Activated T-helper 1 cell treated with anti-CD3 and anti-CD28 coated beads, Interleukin-12 subunit alpha, Interleukin-12 subunit beta, Interleukin-2, Interleukin-4 antibody, amounts not matched to agents 30 ng/mL and 10 ng/mL and 1 ng/mL, durations not matched to agents 14 hours and 24 hours and 36 hours (primary cell): ENCODE data around the gene PRM1. TPM values are rescaled to one million over a fixed set of nuclear protein-coding genes. Genes with fewer than 3 reads are reported as not detected.

Experiments used
- DNase-seq: peaks from one replicate; pipeline ENCODE4 v3.0.0; 2021; ENCODE audit warnings: low spot score
- H3K27ac Mint-ChIP-seq: one replicate; pipeline ENCODE4 v1.8.0; 2021; ENCODE audit warnings: mild to moderate bottlenecking, mixed read lengths
- H3K27me3 Mint-ChIP-seq: one replicate; pipeline ENCODE4 v1.8.0; 2022; ENCODE audit warnings: mild to moderate bottlenecking, moderate library complexity, mixed read lengths; ENCODE audit not compliant: insufficient read depth
- H3K36me3 Mint-ChIP-seq: one replicate; pipeline ENCODE4 v1.8.0; 2021; ENCODE audit warnings: low read depth, mixed read lengths
- H3K4me1 Mint-ChIP-seq: one replicate; pipeline ENCODE4 v1.8.0; 2021; ENCODE audit warnings: low read depth, mixed read lengths
- H3K4me3 Mint-ChIP-seq: one replicate; pipeline ENCODE4 v1.8.0; 2021; ENCODE audit warnings: mild to moderate bottlenecking, moderate library complexity, mixed read lengths
- H3K9me3 Mint-ChIP-seq: one replicate; pipeline ENCODE4 v1.8.0; 2021; ENCODE audit warnings: mixed read lengths
- intact Hi-C: fragments of 100-400 bp; cut with micrococcal nuclease; formaldehyde crosslinking; loops from one replicate; pipeline ENCODE4 v1.15.1; 2024
- total RNA-seq: library from RNA; stranded (reverse); gene quantifications from 2 replicates; pipeline ENCODE4 v1.2.3, GENCODE V29; 2022

The PRM1 gene
- total RNA-seq, 1 donor from 2014 or later, result not detected

DNA sequence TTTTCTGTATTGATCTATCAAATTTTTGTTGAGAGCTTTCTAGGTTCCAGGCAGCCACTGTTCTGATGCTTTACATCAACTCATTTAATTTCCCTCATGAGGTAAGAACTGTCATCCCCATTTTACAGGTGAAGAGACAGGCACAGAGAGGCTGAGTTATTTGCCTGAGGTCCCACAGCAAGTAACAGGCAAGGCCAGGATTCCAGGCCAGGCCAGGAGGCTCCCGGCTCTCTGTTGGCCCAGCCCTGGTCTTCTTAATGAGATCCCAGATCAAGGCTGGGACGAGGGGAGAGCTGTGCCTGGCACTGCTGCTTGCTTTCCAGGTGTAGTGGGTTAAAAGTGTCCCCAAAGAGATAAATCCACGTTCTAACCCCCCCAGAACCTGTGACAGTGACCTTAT, 41.7 kb upstream of the PRM1 start:
- no peaks in the 10 kb centered on the region for H3K36me3 Mint-ChIP-seq
- peak overlapping the region; percentile 22 for H3K27ac Mint-ChIP-seq
- intact Hi-C loops, result no loop called here
- peaks cover 38% of the 10 kb centered on the region for H3K4me1 Mint-ChIP-seq
- peaks cover 10% of the 10 kb centered on the region for H3K9me3 Mint-ChIP-seq
- no peaks in the 10 kb centered on the region for H3K27me3 Mint-ChIP-seq
- H3K4me3 Mint-ChIP-seq, result no peak overlapping the region
- DNase-seq, result no peak

DNA sequence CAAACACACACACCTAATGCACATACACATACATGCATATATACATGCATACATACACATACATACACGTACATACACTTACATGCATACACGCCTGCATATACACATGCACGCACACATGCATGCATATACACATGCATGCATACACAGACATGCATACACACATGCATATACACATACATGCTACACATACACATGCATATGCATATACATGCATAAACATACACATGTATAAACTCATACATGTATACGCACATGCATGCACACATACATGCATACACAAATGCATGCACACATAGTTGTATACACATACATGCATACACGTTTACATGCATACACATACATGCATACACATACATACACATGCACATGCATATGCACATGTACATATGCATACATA, 40.5 kb upstream of the PRM1 start:
- H3K27ac Mint-ChIP-seq, result no peak overlapping the region
- no peak overlapping the region for H3K4me3 Mint-ChIP-seq
- no peaks in the 10 kb centered on the region for H3K36me3 Mint-ChIP-seq
- no peak for DNase-seq
- no peaks in the 10 kb centered on the region for H3K27me3 Mint-ChIP-seq
- intact Hi-C loops, result no loop called here
- H3K9me3 Mint-ChIP-seq, result no peaks in the 10 kb centered on the region
- H3K4me1 Mint-ChIP-seq, result peaks cover 28% of the 10 kb centered on the region

DNA sequence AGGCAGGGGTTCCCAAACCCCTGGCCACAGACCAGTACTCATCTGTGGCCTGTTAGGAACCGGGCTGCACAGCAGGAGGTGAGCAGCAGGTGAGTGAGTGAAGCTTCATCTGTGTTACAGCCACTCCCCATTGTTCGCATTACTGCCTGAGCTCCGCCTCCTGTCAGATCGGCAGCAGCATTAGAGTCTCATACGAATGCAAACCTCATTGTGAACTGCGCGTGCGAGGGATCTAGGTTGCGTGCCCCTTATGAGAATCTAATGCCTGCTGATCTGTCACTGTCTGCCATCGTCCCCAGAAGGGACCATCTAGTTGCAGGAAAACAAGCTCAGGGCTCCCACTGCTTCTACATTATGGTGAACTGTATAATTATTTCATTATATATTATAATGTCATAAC, 39.0 kb upstream of the PRM1 start:
- H3K27me3 Mint-ChIP-seq, result no peaks in the 10 kb centered on the region
- H3K4me1 Mint-ChIP-seq, result peaks cover 23% of the 10 kb centered on the region
- H3K9me3 Mint-ChIP-seq, result no peaks in the 10 kb centered on the region
- intact Hi-C loops, result no loop called here
- H3K4me3 Mint-ChIP-seq, result no peak overlapping the region
- no peak for DNase-seq
- no peak overlapping the region for H3K27ac Mint-ChIP-seq
- no peaks in the 10 kb centered on the region for H3K36me3 Mint-ChIP-seq

DNA sequence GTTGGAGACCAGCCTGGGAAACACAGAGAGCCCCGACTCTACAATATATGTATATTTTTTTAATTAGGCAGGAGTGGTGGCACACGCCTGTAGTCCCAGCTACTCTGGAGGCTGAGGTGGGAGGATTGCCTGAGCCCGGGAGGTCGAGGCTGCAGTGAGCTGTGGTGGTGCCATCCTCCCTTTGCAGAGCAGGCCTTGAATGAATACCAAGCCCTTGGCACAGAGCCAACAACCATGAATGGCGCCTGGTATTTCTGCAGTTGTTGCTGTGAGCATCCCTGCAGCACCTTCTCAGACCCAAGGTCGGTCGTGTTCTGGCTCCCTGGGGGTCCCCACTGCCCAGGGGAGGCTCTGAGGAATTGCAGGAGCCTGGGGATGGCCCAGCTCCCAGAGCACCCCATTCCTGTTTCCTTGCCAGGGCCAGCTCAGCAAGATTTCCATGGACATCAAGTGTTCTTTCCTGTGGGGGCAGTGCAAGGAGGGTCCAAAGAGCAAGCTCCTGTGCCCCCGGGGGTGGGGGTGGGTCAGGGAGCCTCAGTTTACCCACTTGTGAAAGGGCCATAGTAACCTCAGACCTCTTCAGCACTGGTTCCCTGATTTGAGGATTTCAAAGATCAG, 38.5 kb upstream of the PRM1 start:
- intact Hi-C loops, result no loop called here
- no peak for DNase-seq
- no peaks in the 10 kb centered on the region for H3K27me3 Mint-ChIP-seq
- no peaks in the 10 kb centered on the region for H3K9me3 Mint-ChIP-seq
- no peaks in the 10 kb centered on the region for H3K36me3 Mint-ChIP-seq
- H3K4me3 Mint-ChIP-seq, result no peak overlapping the region
- H3K4me1 Mint-ChIP-seq, result peaks cover 19% of the 10 kb centered on the region
- no peak overlapping the region for H3K27ac Mint-ChIP-seq

DNA sequence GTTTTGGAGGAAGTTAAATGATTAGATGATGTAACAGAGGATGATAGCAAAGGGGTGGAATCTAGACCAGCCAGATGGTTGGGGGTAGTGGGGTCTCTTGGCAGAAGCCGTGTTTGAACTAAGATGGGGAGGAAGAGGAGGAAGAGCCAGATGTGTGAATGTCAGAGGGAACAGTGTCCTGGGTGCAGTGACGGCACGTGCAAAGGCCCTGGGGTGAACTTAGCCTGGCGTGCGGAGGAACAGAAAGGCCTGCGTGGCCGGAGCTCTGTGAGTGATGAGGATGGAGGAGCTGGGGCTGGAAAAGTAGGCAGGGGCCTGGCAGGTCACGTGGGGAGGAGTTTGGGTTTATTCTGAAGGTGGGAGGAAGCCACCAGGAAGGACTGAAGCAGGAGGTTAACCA, 37.7 kb upstream of the PRM1 start:
- Mint-ChIP-seq H3K36me3 (no peaks in the 10 kb centered on the region), H3K9me3 (no peaks in the 10 kb centered on the region), H3K4me1 (peaks cover 24% of the 10 kb centered on the region), H3K27me3 (no peaks in the 10 kb centered on the region), H3K27ac (no peak overlapping the region), H3K4me3 (no peak overlapping the region)
- intact Hi-C loops, result no loop called here
- DNase-seq, result no peak

DNA sequence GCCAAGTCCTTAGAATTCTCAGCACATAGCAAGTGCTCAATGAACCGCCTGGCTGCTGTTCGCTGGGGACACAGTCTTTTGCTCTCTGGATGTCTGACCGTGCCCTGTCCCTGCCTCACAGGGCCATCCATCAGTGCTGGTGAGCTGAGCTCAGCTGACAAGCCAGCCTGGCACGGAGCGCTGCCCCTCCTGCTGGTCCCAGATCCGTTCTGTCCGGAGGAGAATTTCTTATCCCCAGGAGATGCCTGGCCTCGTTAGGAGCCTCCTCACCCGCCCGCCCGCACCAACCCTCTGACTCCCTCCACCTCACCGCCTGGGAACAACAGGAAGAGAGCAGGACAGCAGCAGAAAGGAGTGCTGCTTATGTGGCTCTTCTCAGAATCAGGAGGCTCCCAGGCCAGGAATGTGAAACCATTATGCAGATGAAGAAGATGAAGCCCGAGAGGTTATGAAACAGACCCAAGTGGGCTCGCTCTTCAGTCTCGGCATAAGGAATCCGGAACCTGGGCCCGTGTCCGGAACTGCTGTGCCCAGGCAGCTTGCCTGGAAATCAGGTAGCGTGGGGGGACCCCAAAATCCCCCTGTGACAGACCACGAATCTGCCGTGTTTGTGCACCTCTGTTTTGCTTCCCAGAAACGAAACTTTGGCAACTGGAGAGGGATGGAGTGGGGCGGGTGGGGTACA, 35.3 kb upstream of the PRM1 start:
- Mint-ChIP-seq H3K4me3 (no peak overlapping the region), H3K27me3 (no peaks in the 10 kb centered on the region), H3K36me3 (no peaks in the 10 kb centered on the region), H3K27ac (no peak overlapping the region), H3K9me3 (no peaks in the 10 kb centered on the region), H3K4me1 (peaks cover 39% of the 10 kb centered on the region)
- intact Hi-C loops, result no loop called here
- no peak for DNase-seq

DNA sequence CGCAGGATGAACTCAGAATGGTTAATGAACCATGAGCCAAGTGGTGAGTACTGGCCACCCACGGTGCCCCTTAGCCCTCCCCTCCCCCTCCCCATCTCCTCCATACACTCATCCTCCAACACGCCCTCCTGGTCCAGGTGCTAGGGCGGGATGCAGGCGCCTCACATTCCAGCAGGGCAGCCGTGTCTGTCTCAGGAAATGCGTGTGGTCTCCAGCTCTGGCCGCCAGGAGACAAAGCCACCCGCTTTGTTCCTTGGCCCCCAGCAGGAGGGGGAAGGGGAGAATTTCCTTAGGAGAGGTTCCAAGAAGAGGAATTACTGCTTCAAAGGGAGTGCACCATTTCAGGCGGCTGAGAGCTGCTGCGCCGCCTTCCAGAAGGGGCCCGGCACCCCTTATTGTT, 34.4 kb upstream of the PRM1 start:
- Mint-ChIP-seq H3K9me3 (no peaks in the 10 kb centered on the region), H3K27me3 (no peaks in the 10 kb centered on the region), H3K36me3 (no peaks in the 10 kb centered on the region), H3K4me3 (no peak overlapping the region), H3K4me1 (peaks cover 49% of the 10 kb centered on the region), H3K27ac (no peak overlapping the region)
- no peak for DNase-seq
- intact Hi-C loops, result no loop called here

DNA sequence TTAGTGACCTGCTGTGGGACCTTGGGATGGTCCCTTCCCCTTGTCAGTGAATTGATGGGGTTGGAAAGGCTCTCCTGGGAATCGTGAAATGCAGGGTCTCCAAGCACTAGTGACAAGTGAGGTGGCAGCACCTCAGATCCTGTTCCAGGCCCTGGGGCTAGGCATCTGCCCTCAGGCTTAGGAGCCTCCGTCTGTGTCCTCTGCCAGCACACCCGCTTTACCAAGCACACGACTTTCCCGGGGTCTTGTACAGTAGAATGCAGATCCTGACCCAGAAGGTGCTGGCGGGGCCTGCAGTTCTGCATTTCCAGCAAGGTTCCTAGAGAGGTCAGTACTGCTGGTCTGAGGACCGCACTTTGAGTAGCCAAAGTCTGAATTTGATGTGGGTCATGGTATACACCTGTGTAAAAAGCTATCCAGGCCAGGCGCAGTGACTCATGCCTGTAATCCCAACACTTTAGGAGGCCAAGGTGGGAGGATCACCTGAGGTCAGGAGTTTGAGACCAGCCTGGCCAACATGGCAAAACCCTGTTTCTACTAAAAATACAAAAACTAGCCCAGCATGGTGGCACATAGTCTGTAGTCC, 33.3 kb upstream of the PRM1 start:
- intact Hi-C loops, result loop anchor here (5.0 kb wide), 1 partner anchor 237 kb away; no protein-coding TSS in a partner anchor
- Mint-ChIP-seq H3K4me3 (no peak overlapping the region), H3K36me3 (no peaks in the 10 kb centered on the region), H3K9me3 (no peaks in the 10 kb centered on the region), H3K4me1 (peaks cover 58% of the 10 kb centered on the region), H3K27me3 (no peaks in the 10 kb centered on the region), H3K27ac (no peak overlapping the region)
- DNase-seq, result no peak

DNA sequence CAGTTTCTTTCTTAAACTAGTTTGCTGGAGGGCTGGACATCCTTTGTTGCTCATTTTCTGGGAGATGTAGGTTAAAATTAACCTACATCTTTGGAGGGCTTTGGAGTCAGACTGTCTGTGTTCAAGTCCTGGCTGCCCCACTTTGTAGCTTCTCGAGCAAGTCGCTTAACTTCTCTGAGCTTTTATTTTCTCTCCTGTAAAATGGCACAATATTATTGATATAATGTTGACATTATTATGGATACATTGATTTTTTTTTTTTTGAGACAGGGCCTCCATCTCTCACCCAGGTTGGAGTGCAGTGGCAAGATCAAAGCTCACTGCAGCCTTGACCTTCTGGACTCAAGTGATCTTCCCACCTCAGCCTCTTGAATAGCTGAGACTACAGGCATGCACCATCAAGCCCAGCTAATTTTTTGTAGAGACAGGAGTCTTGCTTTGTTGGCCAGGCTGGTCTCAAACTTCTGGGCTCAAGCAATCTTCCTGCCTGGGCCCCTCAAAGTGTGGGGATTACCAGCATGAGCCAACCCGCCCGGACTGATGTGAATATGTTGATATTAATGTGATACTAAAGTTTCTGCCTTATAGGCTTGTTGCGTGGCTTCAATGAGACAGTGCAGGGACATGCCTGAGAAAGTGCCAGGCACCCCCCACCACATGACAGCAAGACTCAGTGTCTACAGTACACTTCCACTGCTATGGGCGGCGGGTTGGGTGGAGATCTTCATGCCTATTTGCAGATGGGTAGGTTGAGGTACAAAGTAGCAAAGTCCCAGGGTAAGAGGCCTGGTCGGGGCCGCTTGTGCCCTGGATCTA, 32.6 kb upstream of the PRM1 start:
- Mint-ChIP-seq H3K4me3 (no peak overlapping the region), H3K27ac (no peak overlapping the region), H3K27me3 (no peaks in the 10 kb centered on the region), H3K36me3 (no peaks in the 10 kb centered on the region), H3K4me1 (peaks cover 58% of the 10 kb centered on the region), H3K9me3 (no peaks in the 10 kb centered on the region)
- intact Hi-C loops, result loop anchor here (5.0 kb wide), 1 partner anchor 236 kb away; no protein-coding TSS in a partner anchor
- DNase-seq, result no peak

DNA sequence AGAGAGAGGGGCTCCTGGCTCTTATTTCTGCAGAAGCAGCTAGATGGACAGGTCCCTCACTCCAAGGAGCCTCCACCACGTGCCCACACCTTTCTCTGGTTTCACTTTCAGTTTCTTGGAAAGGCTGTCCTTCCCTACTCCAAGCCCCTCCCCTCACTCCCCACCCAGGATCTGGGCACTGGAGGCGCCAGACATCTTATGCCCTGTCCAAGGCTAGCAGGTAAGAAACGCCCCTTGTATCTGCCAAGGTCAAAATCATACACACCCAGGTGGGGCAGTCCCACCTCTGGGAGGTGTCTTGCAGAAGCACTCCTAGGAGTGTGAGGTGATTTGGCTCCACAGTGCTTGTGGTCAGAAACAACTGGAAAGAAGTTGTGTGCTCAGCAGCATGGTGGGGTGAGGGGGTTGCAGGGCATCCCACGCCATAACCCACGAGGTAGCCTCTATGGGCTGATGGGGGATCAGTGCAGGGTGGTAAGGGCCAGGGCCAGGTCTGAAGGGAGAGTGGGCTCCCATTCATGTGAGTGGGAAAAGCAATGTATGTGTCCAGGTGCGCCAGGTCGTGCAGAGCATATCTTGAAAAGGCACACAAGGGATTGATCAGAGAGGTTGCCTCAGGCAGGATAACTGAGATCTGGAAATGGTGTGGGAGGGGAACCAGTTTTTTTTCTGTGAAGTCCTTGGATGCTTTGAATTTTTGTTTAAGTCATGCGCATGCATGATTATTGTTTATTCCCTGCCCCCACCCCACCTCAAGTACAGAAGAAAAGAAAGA, 31.8 kb upstream of the PRM1 start:
- DNase-seq, result peak; percentile 38
- no peaks in the 10 kb centered on the region for H3K36me3 Mint-ChIP-seq
- peak overlapping the region; percentile 57 for H3K27ac Mint-ChIP-seq
- intact Hi-C loops, result loop anchor here (5.0 kb wide), 1 partner anchor 236 kb away; no protein-coding TSS in a partner anchor
- peak overlapping the region; percentile 27 for H3K4me3 Mint-ChIP-seq
- H3K9me3 Mint-ChIP-seq, result no peaks in the 10 kb centered on the region
- H3K27me3 Mint-ChIP-seq, result peaks cover 3% of the 10 kb centered on the region
- H3K4me1 Mint-ChIP-seq, result peaks cover 61% of the 10 kb centered on the region

DNA sequence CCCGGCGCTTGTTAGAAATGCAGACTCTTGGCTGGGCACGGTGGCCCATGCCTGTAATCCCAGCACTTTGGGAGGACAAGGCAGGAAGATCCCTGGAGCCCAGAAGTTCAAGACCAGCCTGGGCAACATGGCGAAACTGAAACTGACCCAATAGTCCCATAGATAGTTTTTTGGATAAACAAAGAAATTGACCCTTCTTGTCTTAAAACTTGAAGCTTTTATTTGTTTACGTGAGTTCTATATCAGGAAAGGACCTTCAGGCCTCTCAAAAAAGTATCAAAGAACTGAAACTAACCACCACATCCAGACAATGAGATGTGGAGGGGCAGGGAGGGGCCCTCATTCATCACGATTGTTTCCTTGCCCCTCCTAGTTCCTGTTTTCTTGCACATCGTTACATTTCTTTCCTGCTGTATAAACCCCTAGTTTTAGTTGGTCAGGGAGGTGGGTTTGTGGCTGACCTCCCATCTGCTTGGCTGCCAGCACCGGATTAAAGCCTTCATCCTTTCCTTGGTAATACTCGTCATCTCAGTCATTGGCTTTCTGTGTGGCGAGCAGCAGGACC, 29.9 kb upstream of the PRM1 start:
- intact Hi-C loops, result loop anchor here (1.0 to 5.0 kb wide), 9 partner anchors 14 to 346 kb away; partner anchors contain the start of gene RMI2
- peak overlapping the region; percentile 34 for H3K4me3 Mint-ChIP-seq
- peaks cover 61% of the 10 kb centered on the region for H3K4me1 Mint-ChIP-seq
- H3K9me3 Mint-ChIP-seq, result no peaks in the 10 kb centered on the region
- H3K27ac Mint-ChIP-seq, result peak overlapping the region; percentile 83
- no peaks in the 10 kb centered on the region for H3K36me3 Mint-ChIP-seq
- peaks cover 3% of the 10 kb centered on the region for H3K27me3 Mint-ChIP-seq
- peak; percentile 57 for DNase-seq

DNA sequence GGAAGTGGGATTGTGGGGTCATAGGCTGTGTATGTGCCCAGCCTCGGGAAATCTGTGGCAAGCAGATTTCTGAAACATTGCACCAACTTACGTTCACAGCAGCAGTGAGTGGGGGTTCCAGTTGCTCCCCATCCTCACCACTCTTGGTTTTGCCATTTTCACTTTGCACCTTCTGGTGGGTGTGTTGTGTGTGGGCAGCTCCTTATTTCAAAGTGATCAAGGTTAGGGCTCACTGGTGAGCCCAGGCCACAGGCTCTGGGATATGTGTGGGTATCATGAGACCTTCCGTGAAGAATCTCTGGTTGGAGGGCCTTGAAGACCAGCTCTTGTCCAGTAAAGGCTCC, 29.5 kb upstream of the PRM1 start:
- intact Hi-C loops, result loop anchor here (2.0 to 5.0 kb wide), 3 partner anchors 24 to 346 kb away; no protein-coding TSS in a partner anchor
- no peak overlapping the region for H3K27ac Mint-ChIP-seq
- peaks cover 59% of the 10 kb centered on the region for H3K4me1 Mint-ChIP-seq

More for the DNA sequence above, 29.5 kb upstream of the PRM1 start:
- Mint-ChIP-seq H3K9me3 (no peaks in the 10 kb centered on the region), H3K4me3 (peak overlapping the region; percentile 34), H3K27me3 (peaks cover 3% of the 10 kb centered on the region), H3K36me3 (no peaks in the 10 kb centered on the region)
- DNase-seq, result no peak
